GM23248 (cell line): Measurements from ENCODE around the gene SELENOF. TPM values are rescaled to one million over a fixed set of nuclear protein-coding genes. Genes with fewer than 3 reads are reported as not detected.

Source experiments
- polyA plus RNA-seq: library from polyadenylated mRNA; unstranded; fragments of >200 nt; fragmentation: Nextera tagmentation; extraction: Ambion mirVana; gene quantifications from 2 replicates; pipeline ENCODE4 v1.2.1, GENCODE V29; 2016
- total RNA-seq: library from RNA; depleted of rRNA; stranded (reverse); fragments of >200 nt; shearing (Covaris generic); gene quantifications from 2 replicates; pipeline ENCODE4 v1.2.3, GENCODE V29; 2014; rRNA removed

The SELENOF gene
- total and polyA plus RNA-seq, 2 experiments from 2014 or later, result 280 to 296 TPM

Other genes with a start within 250 kb of the SELENOF start
- 36.0 and 47.6 TPM in 2 replicates for gene SH3GLB1, start 209.6 kb downstream of the SELENOF start, total RNA-seq
- gene SH3GLB1, start 209.6 kb downstream of the SELENOF start, polyA plus RNA-seq, result 126 and 131 TPM in 2 replicates
- gene HS2ST1, start 509 bp upstream of the SELENOF start, total RNA-seq, result 13.5 and 15.2 TPM in 2 replicates
- 10.1 TPM in 2 replicates for gene HS2ST1, start 509 bp upstream of the SELENOF start, polyA plus RNA-seq